SK-N-SH treated with all-trans-retinoic acid at 6 μM for 48 hours (cell line): ENCODE measurements around the gene RPA3.

Experiments
- ATAC-seq: fragments of 200-7000 bp; cut with Tn5 transposase; 3 replicates; pipeline ENCODE4 v1.9.1; 2020; ENCODE audit warnings: mild to moderate bottlenecking, moderate library complexity
- ARNTL ChIP-seq: fragments of 450-650 bp; formaldehyde crosslinking; IDR thresholded peaks from 2 replicates; pipeline ENCODE4 v1.5.0; 2020; ENCODE audit warnings: low read depth, mild to moderate bottlenecking, moderate library complexity, borderline replicate concordance
- BACH2 ChIP-seq: fragments of 250-450 bp; sonication (Bioruptor Pico); IDR thresholded peaks from 2 replicates; pipeline ENCODE4 v1.9.0; 2021; ENCODE audit warnings: mild to moderate bottlenecking, borderline replicate concordance
- CREB5 ChIP-seq: fragments of 250-450 bp; sonication (Bioruptor Pico); IDR thresholded peaks from 2 replicates; pipeline ENCODE4 v1.5.1; 2020; ENCODE audit warnings: low read depth, mild to moderate bottlenecking, moderate library complexity
- CSDC2 ChIP-seq: fragments of 250-450 bp; sonication (Bioruptor Pico); IDR thresholded peaks from 2 replicates; pipeline ENCODE4 v1.5.0; 2020; ENCODE audit warnings: mild to moderate bottlenecking, moderate library complexity
- CSRNP3 ChIP-seq: fragments of 250-450 bp; sonication (Bioruptor Pico); IDR thresholded peaks from 2 replicates; pipeline ENCODE4 v1.5.1; 2021; ENCODE audit warnings: mild to moderate bottlenecking, moderate library complexity
- ESRRG ChIP-seq: fragments of 250-450 bp; sonication (Bioruptor Pico); IDR thresholded peaks from 2 replicates; pipeline ENCODE4 v1.6.1; 2021; ENCODE audit warnings: mild to moderate bottlenecking
- GLIS3 ChIP-seq: fragments of 250-450 bp; sonication (Bioruptor Pico); IDR thresholded peaks from 2 replicates; pipeline ENCODE4 v1.5.0; 2020; ENCODE audit warnings: mild to moderate bottlenecking, moderate library complexity
- OSR1 ChIP-seq: fragments of 250-450 bp; sonication (Bioruptor Pico); IDR thresholded peaks from 2 replicates; pipeline ENCODE4 v1.8.0; 2022; ENCODE audit warnings: moderate library complexity, mild to moderate bottlenecking, inconsistent platforms
- PATZ1 ChIP-seq: fragments of 250-450 bp; sonication (Bioruptor Pico); IDR thresholded peaks from 2 replicates; pipeline ENCODE4 v1.8.0; 2020; ENCODE audit warnings: mild to moderate bottlenecking, moderate library complexity, borderline replicate concordance
- PPARA ChIP-seq: fragments of 250-450 bp; sonication (Bioruptor Pico); IDR thresholded peaks from 2 replicates; pipeline ENCODE4 v1.5.0; 2020; ENCODE audit warnings: mild to moderate bottlenecking, borderline replicate concordance
- RARB ChIP-seq: fragments of 250-450 bp; sonication (Bioruptor Pico); IDR thresholded peaks from 2 replicates; pipeline ENCODE4 v1.8.0; 2021; ENCODE audit warnings: mild to moderate bottlenecking, moderate library complexity
- SNAI2 ChIP-seq: fragments of 250-450 bp; sonication (Bioruptor Pico); IDR thresholded peaks from 2 replicates; pipeline ENCODE4 v1.5.0; 2020; ENCODE audit warnings: mild to moderate bottlenecking, moderate library complexity
- TCF4 ChIP-seq: fragments of 250-450 bp; sonication (Bioruptor Pico); IDR thresholded peaks from 2 replicates; pipeline ENCODE4 v1.8.0; 2021; ENCODE audit warnings: mild to moderate bottlenecking, moderate library complexity, borderline replicate concordance
- TSHZ2 ChIP-seq: fragments of 250-450 bp; sonication (Bioruptor Pico); IDR thresholded peaks from 2 replicates; pipeline ENCODE4 v1.5.0; 2020; ENCODE audit warnings: mild to moderate bottlenecking, moderate library complexity
- ZC3H10 ChIP-seq: fragments of 250-450 bp; sonication (Bioruptor Pico); IDR thresholded peaks from 2 replicates; pipeline ENCODE4 v1.5.1; 2021; ENCODE audit warnings: mild to moderate bottlenecking, moderate library complexity
- ZFP3 ChIP-seq: fragments of 250-450 bp; sonication (Bioruptor Pico); IDR thresholded peaks from 2 replicates; pipeline ENCODE4 v1.5.0; 2020; ENCODE audit warnings: mild to moderate bottlenecking, moderate library complexity
- ZFP30 ChIP-seq: fragments of 450-650 bp; formaldehyde crosslinking; IDR thresholded peaks from 2 replicates; pipeline ENCODE4 v1.5.0; 2022; ENCODE audit warnings: mild to moderate bottlenecking, moderate library complexity
- ZNF565 ChIP-seq: fragments of 450-650 bp; formaldehyde crosslinking; conservative IDR thresholded peaks from 2 replicates; pipeline ENCODE4 v1.5.0; 2020; ENCODE audit warnings: low read depth, mild to moderate bottlenecking, moderate library complexity
- ZNF70 ChIP-seq: fragments of 450-650 bp; formaldehyde crosslinking; IDR thresholded peaks from 2 replicates; pipeline ENCODE4 v1.5.0; 2020; ENCODE audit warnings: mild to moderate bottlenecking, moderate library complexity
- ZNF8 ChIP-seq: fragments of 450-650 bp; formaldehyde crosslinking; IDR thresholded peaks from 2 replicates; pipeline ENCODE4 v1.5.0; 2020; ENCODE audit warnings: mild to moderate bottlenecking, moderate library complexity
- TF ChIP-seq, protein P1 (sequence below): fragments of 250-450 bp; sonication (Bioruptor Pico); IDR thresholded peaks from 2 replicates; pipeline ENCODE4 v1.8.0; 2021; ENCODE audit warnings: low read depth, mild to moderate bottlenecking, moderate library complexity, borderline replicate concordance

RPA3 gene

DNA sequence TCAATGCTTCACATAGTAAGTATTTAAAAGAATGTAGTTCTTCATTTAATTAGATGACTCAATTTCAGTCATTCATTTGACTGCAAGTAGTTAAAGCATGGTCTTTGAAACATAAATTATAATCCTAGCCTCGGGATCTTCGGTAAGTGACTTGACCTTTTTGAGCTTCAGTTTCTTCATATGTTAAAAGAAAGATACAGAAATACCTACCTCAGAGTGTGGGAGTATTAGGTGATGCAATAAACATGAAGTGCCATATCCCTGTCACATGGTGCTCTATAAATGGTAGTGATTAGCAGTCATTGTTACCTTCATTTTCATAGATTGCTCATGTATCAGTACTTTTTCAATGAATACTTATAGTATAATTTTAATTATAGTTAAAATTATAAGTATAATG lies 109.1 kb downstream of the RPA3 start:
- TF ChIP-seq ZNF70 (CRISPR knock-in tag) (no peak), PATZ1 (no peak), CREB5 (CRISPR knock-in tag) (no peak), ZFP3 (CRISPR knock-in tag) (no peak), CSRNP3 (CRISPR knock-in tag) (no peak), TSHZ2 (CRISPR knock-in tag) (no peak), ZC3H10 (CRISPR knock-in tag) (no peak), TCF4 (CRISPR knock-in tag) (no peak), OSR1 (no peak), ESRRG (CRISPR knock-in tag) (no peak), ZNF565 (no peak), BACH2 (CRISPR knock-in tag) (no peak), RARB (CRISPR knock-in tag) (no peak)
- ATAC-seq: no peak

GRCh38 chr7:7607010-7607409 lies 111.4 kb downstream of the RPA3 start:
- ATAC-seq: no peak

More at GRCh38 chr7:7607010-7607409, 111.4 kb downstream of the RPA3 start:
- no peak for TF ChIP-seq CSDC2
- TF ChIP-seq OSR1: no peak
- TF ChIP-seq ARNTL: no peak
- no peak for TF ChIP-seq TCF4 (CRISPR knock-in tag)
- no peak for TF ChIP-seq PPARA
- no peak for TF ChIP-seq CSRNP3 (CRISPR knock-in tag)
- no peak for TF ChIP-seq ZFP30 (CRISPR knock-in tag)
- TF ChIP-seq, protein P1, sequence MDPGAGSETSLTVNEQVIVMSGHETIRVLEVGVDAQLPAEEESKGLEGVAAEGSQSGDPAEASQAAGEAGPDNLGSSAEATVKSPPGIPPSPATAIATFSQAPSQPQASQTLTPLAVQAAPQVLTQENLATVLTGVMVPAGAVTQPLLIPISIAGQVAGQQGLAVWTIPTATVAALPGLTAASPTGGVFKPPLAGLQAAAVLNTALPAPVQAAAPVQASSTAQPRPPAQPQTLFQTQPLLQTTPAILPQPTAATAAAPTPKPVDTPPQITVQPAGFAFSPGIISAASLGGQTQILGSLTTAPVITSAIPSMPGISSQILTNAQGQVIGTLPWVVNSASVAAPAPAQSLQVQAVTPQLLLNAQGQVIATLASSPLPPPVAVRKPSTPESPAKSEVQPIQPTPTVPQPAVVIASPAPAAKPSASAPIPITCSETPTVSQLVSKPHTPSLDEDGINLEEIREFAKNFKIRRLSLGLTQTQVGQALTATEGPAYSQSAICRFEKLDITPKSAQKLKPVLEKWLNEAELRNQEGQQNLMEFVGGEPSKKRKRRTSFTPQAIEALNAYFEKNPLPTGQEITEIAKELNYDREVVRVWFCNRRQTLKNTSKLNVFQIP: no peak
- no peak for TF ChIP-seq TSHZ2 (CRISPR knock-in tag)
- TF ChIP-seq GLIS3: no peak
- TF ChIP-seq ZNF8 (CRISPR knock-in tag): no peak
- TF ChIP-seq SNAI2 (CRISPR knock-in tag): no peak
- no peak for TF ChIP-seq BACH2 (CRISPR knock-in tag)
- TF ChIP-seq ZC3H10 (CRISPR knock-in tag): no peak
- TF ChIP-seq ZFP3 (CRISPR knock-in tag): no peak
- no peak for TF ChIP-seq ZNF565
- no peak for TF ChIP-seq CREB5 (CRISPR knock-in tag)
